Activated CD4-positive, alpha-beta T cell treated with anti-CD3 and anti-CD28 coated beads, Interleukin-2, Interleukin-4, amounts not matched to agents 100 ng/mL and 50 ng/mL, durations not matched to agents 16 hours and 8 hours (primary cell): Measurements from ENCODE around the gene TBX18.

ENCODE experiments used
- DNase-seq: peaks from one replicate; pipeline ENCODE4 v3.0.0-alpha.2; 2020; ENCODE audit warnings: low spot score

TBX18 gene

DNA sequence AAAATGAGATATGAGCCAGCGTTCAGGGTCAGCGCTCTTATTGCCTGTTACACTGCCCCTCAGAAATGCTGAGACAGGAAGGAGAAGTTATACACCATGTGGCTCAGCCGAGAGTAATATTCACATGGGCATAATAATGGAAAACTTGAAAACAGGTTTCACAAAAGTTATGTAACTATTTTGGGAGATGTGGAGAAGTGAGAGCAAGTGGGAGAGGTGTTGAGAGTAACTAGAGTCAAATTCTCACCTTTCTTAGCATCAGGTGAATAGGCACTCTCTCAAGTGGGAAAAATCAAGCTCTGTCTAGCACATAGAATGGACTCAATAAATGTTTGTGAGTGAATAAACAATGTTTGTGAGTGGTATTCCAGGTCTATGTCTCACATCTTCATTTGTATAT is 94.5 kb downstream of the TBX18 start:
- no peak for DNase-seq

GRCh38 chr6:84667252-84668213 is 96.9 kb downstream of the TBX18 start:
- no peak for DNase-seq

- DNase-seq = no peak
Measured at GRCh38 chr6:84665401-84665800, 99.0 kb downstream of the TBX18 start.

DNA sequence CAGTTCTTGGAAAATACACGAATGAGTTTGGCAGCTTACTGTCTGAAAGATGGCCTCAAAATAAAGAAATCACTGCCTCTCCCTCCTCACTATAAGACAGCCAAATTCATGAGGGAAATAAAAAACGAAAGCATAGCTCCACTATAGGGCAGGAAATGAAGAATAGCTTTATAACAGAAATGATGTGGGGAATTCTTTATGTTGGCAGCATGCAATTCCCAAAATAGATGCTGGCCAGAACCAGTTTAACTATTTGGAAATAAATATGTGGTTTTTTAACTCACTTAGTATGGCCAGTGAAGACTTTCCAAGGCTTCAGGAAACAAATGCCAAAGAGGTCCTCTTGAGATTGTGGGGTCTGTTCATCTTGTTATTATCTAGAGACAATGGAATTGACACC is 100.5 kb downstream of the TBX18 start:
- DNase-seq = no peak

GRCh38 chr6:84657486-84657885 is 106.9 kb downstream of the TBX18 start:
- no peak for DNase-seq

DNA sequence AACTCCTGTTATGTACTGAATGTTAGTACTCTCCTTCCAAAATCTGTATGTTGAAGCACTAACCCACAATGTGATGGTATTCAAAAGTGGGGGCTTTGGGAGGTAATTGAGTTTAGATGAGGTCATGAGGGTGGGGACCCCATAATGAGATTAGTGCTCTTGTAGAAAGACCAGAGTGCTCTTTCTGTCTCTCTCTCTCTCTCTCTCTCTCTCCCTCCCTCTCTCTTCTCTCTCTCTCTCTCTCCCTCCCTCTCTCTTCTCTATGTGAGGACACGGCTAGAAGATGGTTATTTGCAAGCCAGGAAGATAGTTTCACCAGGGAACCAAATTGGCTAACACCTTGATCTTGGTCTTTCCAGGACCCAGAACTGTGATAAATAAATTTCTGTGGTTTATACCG is 107.4 kb downstream of the TBX18 start:
- DNase-seq = no peak

DNA sequence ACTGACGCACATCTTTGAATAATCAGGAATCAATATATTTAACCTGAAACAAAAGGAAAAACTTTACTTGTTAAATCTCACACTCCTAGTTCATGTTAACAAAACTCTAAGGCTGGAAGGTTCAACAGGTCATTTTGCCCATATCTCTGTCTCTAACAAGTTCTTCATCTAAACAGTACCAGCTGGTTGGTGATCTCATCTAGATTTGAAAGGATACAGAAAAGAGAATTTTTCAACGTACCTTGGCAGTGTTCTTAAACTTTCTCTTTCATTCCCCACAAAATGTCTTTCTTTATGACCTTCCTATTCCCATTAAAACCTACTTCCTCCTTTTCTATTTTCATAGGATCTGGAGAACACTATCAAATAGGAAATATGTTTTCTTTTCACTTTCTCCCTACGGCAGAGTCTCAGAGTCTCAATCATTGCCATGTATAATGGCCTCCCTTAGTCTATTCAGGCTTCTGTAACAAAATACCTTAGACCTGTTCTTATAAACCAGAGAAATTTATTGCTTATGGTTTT is 111.3 kb downstream of the TBX18 start:
- DNase-seq = no peak

- no peak for DNase-seq
Measured at GRCh38 chr6:84652356-84653026, 111.9 kb downstream of the TBX18 start.

DNA sequence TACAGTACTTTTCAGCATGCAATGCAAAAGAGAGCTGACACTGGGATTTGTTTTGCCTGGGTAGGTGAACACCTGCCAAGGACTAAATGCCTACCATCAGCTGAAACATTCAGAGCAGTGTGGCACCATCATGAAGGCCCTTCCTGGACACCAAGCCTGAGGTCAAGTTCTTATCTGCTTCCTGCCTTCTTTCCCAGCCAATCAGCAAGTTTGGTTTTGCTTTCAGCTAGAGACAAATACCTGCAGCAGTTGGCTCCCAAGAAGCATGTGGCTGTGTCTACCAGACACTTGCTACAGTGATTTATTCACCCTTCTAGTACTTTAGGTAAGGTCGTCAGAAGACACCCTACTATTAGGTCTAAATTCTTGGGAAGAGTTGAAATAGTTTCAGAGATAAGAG is 112.8 kb downstream of the TBX18 start:
- no peak for DNase-seq

DNA sequence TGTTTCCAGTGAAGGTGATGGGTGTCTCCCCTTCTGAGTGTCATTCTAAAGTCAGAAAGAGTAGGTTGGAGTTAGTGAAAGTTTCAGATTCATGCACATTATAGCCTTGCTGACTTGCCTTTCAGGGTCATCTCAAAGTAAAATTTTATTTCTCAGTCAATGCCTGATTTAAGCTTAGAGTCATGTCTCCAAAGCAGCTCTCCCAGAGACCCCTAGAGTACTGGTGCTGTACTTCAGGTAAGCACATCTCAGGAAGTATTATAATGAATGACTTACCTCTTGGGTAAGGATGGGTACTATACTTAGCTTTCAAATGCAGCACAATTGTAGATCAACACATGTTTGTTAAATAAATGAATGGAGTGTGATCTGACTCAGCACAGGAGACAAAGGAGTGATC is 116.0 kb downstream of the TBX18 start:
- DNase-seq = no peak

GRCh38 chr6:84645563-84646266 is 118.7 kb downstream of the TBX18 start:
- no peak for DNase-seq

- DNase-seq = no peak
Measured at GRCh38 chr6:84645000-84645399, 119.4 kb downstream of the TBX18 start.

DNA sequence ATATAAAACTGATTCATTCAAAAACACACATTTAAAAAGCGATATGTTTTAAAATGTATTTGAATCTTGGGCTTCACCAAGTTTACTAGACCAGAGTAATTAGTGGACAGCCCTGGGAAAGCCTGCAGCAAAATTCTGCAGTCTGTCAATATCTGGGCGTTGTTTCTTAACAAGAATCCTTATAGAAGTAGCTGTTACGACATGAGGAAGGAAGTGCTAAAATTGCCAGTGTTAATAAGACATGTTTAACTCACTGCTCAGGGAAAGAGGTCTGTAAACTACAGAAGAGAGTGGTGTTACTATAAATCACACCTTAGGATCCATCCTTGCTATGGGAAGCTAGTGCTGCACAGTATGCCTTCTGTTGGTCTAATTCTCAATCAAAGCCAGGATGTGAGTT is 120.6 kb downstream of the TBX18 start:
- DNase-seq = no peak

GRCh38 chr6:84641076-84641475 is 123.3 kb downstream of the TBX18 start:
- no peak for DNase-seq

DNA sequence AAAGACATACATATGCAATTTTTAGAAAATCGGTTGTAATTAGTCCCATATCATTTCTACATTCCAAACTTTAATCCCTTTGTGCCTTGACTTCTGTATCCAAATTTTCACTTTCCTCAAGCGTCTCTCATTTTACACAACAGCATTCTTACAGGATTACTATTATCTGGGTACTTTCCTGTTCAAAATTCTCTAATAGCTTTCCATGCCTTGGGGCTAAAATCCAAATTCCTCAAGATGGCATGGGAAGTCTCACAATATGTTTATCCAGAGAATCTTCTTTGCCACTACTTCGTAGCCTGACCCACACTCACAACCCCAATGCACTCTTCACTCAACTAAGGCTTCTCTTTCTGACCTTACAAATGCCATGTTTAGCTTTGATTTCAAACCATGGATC is 125.0 kb downstream of the TBX18 start:
- DNase-seq = no peak

DNA sequence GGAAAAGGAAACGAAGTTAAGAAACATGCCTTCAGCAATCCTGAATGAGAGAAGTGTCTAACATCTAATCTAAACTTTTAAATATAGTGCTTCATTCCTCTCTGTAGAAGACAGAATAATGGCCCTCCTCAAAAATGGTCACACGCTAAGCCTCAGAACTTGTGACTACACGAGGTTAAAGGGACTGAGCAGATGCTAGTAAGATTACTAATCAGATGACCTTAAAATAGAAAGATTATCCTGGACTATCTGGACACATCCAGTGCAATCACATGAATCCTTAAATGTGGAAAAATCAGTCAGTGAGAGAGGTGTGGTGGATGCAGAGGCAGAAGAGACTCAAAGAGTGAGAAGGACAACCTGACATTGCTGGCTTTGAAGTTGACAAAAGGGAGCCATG is 126.1 kb downstream of the TBX18 start:
- no peak for DNase-seq
